Measurements from ENCODE around the gene PLA2G1B. TPM values are rescaled to one million over a fixed set of nuclear protein-coding genes. Genes with fewer than 3 reads are reported as not detected.
"Not testable (repeated sequence)": the region's sequence is repeated elsewhere in the genome, so short reads cannot be mapped to it uniquely, and the experiment has no call there.

PLA2G1B gene
- total RNA-seq, 6 experiments from 2014 or later: not detected

- H3K27me3 ChIP-seq: no peaks in the 10 kb centered on the region
- ATAC-seq (no peak), DNase-seq (no peak)
- TF ChIP-seq POLR2A (IDR thresholded peaks at IDR 0.05) (no peak), CTCF (IDR thresholded peaks at IDR 0.05) (no peak)
- H3K9me3 ChIP-seq: no peaks in the 10 kb centered on the region
- no peak overlapping the region for H3K4me3 ChIP-seq
- 72% methylated on average over 2 of the region's 2 CpGs for WGBS (ENCODE audit: insufficient coverage, low coverage, low lambda C conversion rate, missing lambda C conversion rate)
- H3K27ac ChIP-seq: no peak overlapping the region
- intact Hi-C loops (cut with DNase I): no loop called here
- peaks cover 0 to 9% (median 4%) of the 10 kb centered on the region in 4 donors for H3K4me1 ChIP-seq
- no peaks in the 10 kb centered on the region for H3K36me3 ChIP-seq
Measured at GRCh38 chr12:120337730-120338129, 10.2 kb upstream of the PLA2G1B start.

GRCh38 chr12:120336392-120336791 is 8.8 kb upstream of the PLA2G1B start:
- H3K4me1 ChIP-seq; DNase-seq; ATAC-seq; H3K4me3 ChIP-seq; H3K36me3 ChIP-seq; H3K27ac ChIP-seq; intact Hi-C loops (cut with DNase I); H3K9me3 ChIP-seq; H3K27me3 ChIP-seq: not testable (repeated sequence)
- WGBS (ENCODE audit: insufficient coverage, low coverage, low lambda C conversion rate, missing lambda C conversion rate): 88% methylated on average over 1 of the region's 2 CpGs

- H3K27me3 ChIP-seq; H3K4me3 ChIP-seq; H3K4me1 ChIP-seq; ATAC-seq; H3K36me3 ChIP-seq; H3K27ac ChIP-seq; intact Hi-C loops (cut with DNase I); H3K9me3 ChIP-seq: not testable (repeated sequence)
- peak; percentile 60 to 75 (median 68) for TF ChIP-seq CTCF (IDR thresholded peaks at IDR 0.05)
- 7% methylated on average over 10 of the region's 12 CpGs for WGBS (ENCODE audit: insufficient coverage, low coverage, low lambda C conversion rate, missing lambda C conversion rate)
- DNase-seq: peak; percentile 72 to 80 (median 76)
Measured at GRCh38 chr12:120335447-120335846, 7.9 kb upstream of the PLA2G1B start.

GRCh38 chr12:120332523-120332922 is 4.9 kb upstream of the PLA2G1B start:
- no peaks in the 10 kb centered on the region for H3K27me3 ChIP-seq
- H3K27ac ChIP-seq: no peak overlapping the region
- H3K36me3 ChIP-seq: no peaks in the 10 kb centered on the region
- TF ChIP-seq POLR2A (IDR thresholded peaks at IDR 0.05) (no peak), CTCF (IDR thresholded peaks at IDR 0.05) (no peak)
- H3K4me1 ChIP-seq: peaks cover 0 to 5% (median 0%) of the 10 kb centered on the region in 4 donors
- intact Hi-C loops (cut with DNase I): no loop called here
- H3K9me3 ChIP-seq: no peaks in the 10 kb centered on the region
- ATAC-seq (peak in 1 of 4 donors; percentile 22), DNase-seq (no peak)
- WGBS (ENCODE audit: insufficient coverage, low coverage, low lambda C conversion rate, missing lambda C conversion rate): 84% methylated on average over 5 of the region's 7 CpGs
- H3K4me3 ChIP-seq: no peak overlapping the region

- WGBS (ENCODE audit: insufficient coverage, low coverage, low lambda C conversion rate, missing lambda C conversion rate): 51% methylated on average over 3 of the region's 5 CpGs
- no peaks in the 10 kb centered on the region for H3K27me3 ChIP-seq
- ATAC-seq (peak in 1 of 4 donors; percentile 12), DNase-seq (no peak)
- TF ChIP-seq CTCF (IDR thresholded peaks at IDR 0.05) (no peak), POLR2A (IDR thresholded peaks at IDR 0.05) (no peak)
- no peaks in the 10 kb centered on the region for H3K9me3 ChIP-seq
- H3K27ac ChIP-seq: no peak overlapping the region
- peaks cover 0 to 9% (median 0%) of the 10 kb centered on the region in 4 donors for H3K4me1 ChIP-seq
- H3K36me3 ChIP-seq: no peaks in the 10 kb centered on the region
- no peak overlapping the region for H3K4me3 ChIP-seq
- intact Hi-C loops (cut with DNase I): no loop called here
Measured at GRCh38 chr12:120332041-120332440, 4.5 kb upstream of the PLA2G1B start.
